HCT116 (cell line): ENCODE results near the gene ART1. TPM values are rescaled to one million over a fixed set of nuclear protein-coding genes. Genes with fewer than 3 reads are reported as not detected.

Source experiments
- ATAC-seq: fragments of 200-7000 bp; cut with Tn5 transposase; 2 replicates; pipeline ENCODE4 v1.9.1; 2020; ENCODE audit warnings: mild to moderate bottlenecking, moderate library complexity
- BruUV-seq: library from RNA; stranded (reverse); fragments of 400-500 nt; replicated peaks from 2 replicates; lab custom pipeline; 2021; lab: Mats Ljungman, UMichigan
- CTCF ChIA-PET: fragments of 300-600 bp; sonication (Branson Sonifier 250); formaldehyde crosslinking; loops from one replicate; lab custom pipeline; 2021; ENCODE audit warnings: antibody characterized with exemption; lab: Charles Lee
- POLR2A ChIA-PET: fragments of 300-600, 350-600 bp; sonication (Branson Sonifier 250); formaldehyde crosslinking; loops from one replicate; lab custom pipeline; 2021; ENCODE audit warnings: antibody characterized with exemption; lab: Charles Lee
- RAD21 ChIA-PET, 2 experiments: fragments of 300-600 bp; sonication (Branson Sonifier 250); formaldehyde crosslinking; loops; one replicate each; lab custom pipeline; 2023; ENCODE audit warnings: low total read pairs in 2 of 2; ENCODE audit not compliant: uncharacterized antibody in 2 of 2, unreplicated experiment in 2 of 2, low non-redundant PET in 1 of 2; lab: Charles Lee
- DNase-seq: peaks from one replicate; pipeline ENCODE4 v3.0.0-alpha.2; 2010; ENCODE audit warnings: low read depth, low spot score
- H2AFZ ChIP-seq: fragments of 200-600 bp; shearing (Covaris generic), sonication (generic); 2 replicates; pipeline ENCODE4 v1.6.1; 2017; ENCODE audit warnings: low read depth, mixed run types, mixed read lengths, antibody characterized with exemption, low read length; ENCODE audit not compliant: poor library complexity, severe bottlenecking
- H3K27ac ChIP-seq: 2 replicates; pipeline ENCODE4 v1.5.1; 2012; ENCODE audit warnings: low read depth, low read length
- H3K27me3 ChIP-seq: fragments of 200-600 bp; sonication (generic); 2 replicates; pipeline ENCODE4 v1.6.1; 2016; ENCODE audit warnings: mixed run types, low read length, mixed read lengths; ENCODE audit not compliant: insufficient read depth
- H3K36me3 ChIP-seq, 2 experiments: fragments of 200-500 bp in 1 of 2; fragments of 200-600 bp in 1 of 2; sonication (Bioruptor generic) in 1 of 2; sonication (generic) in 1 of 2; 2 replicates each; pipeline versions ENCODE4 v1.5.1 to v1.6.1; 2014 to 2016; ENCODE audit warnings: low read length in 2 of 2, inconsistent platforms in 1 of 2, mixed read lengths in 1 of 2, mixed run types in 1 of 2; ENCODE audit not compliant: insufficient read depth in 2 of 2, control insufficient read depth in 1 of 2
- H3K4me1 ChIP-seq, 2 experiments: fragments of 200-600 bp in 1 of 2; sonication (generic) in 1 of 2; 2 replicates each; pipeline versions ENCODE4 v1.5.1 to v1.6.1; 2012 to 2017; ENCODE audit warnings: low read length in 2 of 2, inconsistent platforms in 1 of 2, mild to moderate bottlenecking in 1 of 2, mixed read lengths in 1 of 2, mixed run types in 1 of 2, moderate library complexity in 1 of 2; ENCODE audit not compliant: insufficient read depth in 2 of 2, control insufficient read depth in 1 of 2
- H3K4me2 ChIP-seq: fragments of 200-600 bp; sonication (generic); 2 replicates; pipeline ENCODE4 v1.6.1; 2017; ENCODE audit warnings: mixed run types, low read length, mixed read lengths
- H3K4me3 ChIP-seq, 2 experiments: fragments of 200-600 bp in 1 of 2; sonication (generic) in 1 of 2; replicated peaks in 1 of 2; 2 replicates each; pipeline ENCODE4 v1.5.1; 2011 to 2016; ENCODE audit warnings: low read length in 2 of 2, control low read depth in 1 of 2, low read depth in 1 of 2, mild to moderate bottlenecking in 1 of 2, mixed read lengths in 1 of 2, mixed run types in 1 of 2
- H3K79me2 ChIP-seq: fragments of 200-600 bp; sonication (generic); 2 replicates; pipeline ENCODE4 v1.6.1; 2017; ENCODE audit warnings: mild to moderate bottlenecking, mixed run types, low read length, moderate library complexity, mixed read lengths; ENCODE audit not compliant: insufficient read depth
- H3K9ac ChIP-seq: fragments of 200-600 bp; sonication (generic); 2 replicates; pipeline ENCODE4 v1.6.1; 2016; ENCODE audit warnings: low read length, mixed read lengths
- H3K9me2 ChIP-seq: fragments of 200-600 bp; sonication (generic), shearing (Covaris generic); 2 replicates; pipeline ENCODE4 v1.6.1; 2017; ENCODE audit warnings: mixed run types, mild to moderate bottlenecking, moderate library complexity; ENCODE audit not compliant: insufficient read depth
- H3K9me3 ChIP-seq, 2 experiments: fragments of 200-500 bp in 1 of 2; fragments of 200-600 bp in 1 of 2; sonication (Bioruptor generic) in 1 of 2; sonication (generic) in 1 of 2; 2 replicates each; pipeline ENCODE4 v1.6.1; 2014 to 2017; ENCODE audit warnings: low read length in 2 of 2, mixed read lengths in 2 of 2, inconsistent platforms in 1 of 2, low read depth in 1 of 2, mild to moderate bottlenecking in 1 of 2, mixed run types in 1 of 2, moderate library complexity in 1 of 2; ENCODE audit not compliant: control insufficient read depth in 1 of 2, insufficient read depth in 1 of 2
- H4K20me1 ChIP-seq: fragments of 200-600 bp; sonication (generic), shearing (Covaris generic); 2 replicates; pipeline ENCODE4 v1.6.1; 2017; ENCODE audit warnings: mixed run types, mild to moderate bottlenecking, moderate library complexity; ENCODE audit not compliant: insufficient read depth
- ATF3 ChIP-seq: IDR thresholded peaks from 2 replicates; pipeline ENCODE4 v1.6.1; 2012
- EGR1 ChIP-seq: IDR thresholded peaks from 2 replicates; pipeline ENCODE4 v1.6.1; 2012; ENCODE audit warnings: low read depth
- EZH2 ChIP-seq: fragments of 200-600 bp; sonication (generic); IDR thresholded peaks from 2 replicates; pipeline ENCODE4 v1.6.1; 2017; ENCODE audit warnings: antibody characterized with exemption, mixed run types
- FOSL1 ChIP-seq: IDR thresholded peaks from 2 replicates; pipeline ENCODE4 v1.6.1; 2012; ENCODE audit warnings: low read depth
- JUND ChIP-seq: IDR thresholded peaks from 2 replicates; pipeline ENCODE4 v1.6.1; 2012
- POLR2A ChIP-seq: IDR thresholded peaks from 2 replicates; pipeline ENCODE4 v1.7.0; 2011; ENCODE audit warnings: borderline replicate concordance; ENCODE audit not compliant: insufficient read depth, insufficient read length; ENCODE audit errors: extremely low read depth
- RAD21 ChIP-seq: IDR thresholded peaks from 2 replicates; pipeline ENCODE4 v1.6.1; 2012; ENCODE audit warnings: low read depth, mild to moderate bottlenecking
- SIN3A ChIP-seq: IDR thresholded peaks from 2 replicates; pipeline ENCODE4 v1.6.1; 2012; ENCODE audit warnings: low read depth
- SP1 ChIP-seq: IDR thresholded peaks from 2 replicates; pipeline ENCODE4 v1.6.1; 2012; ENCODE audit warnings: low read depth
- SRF ChIP-seq: IDR thresholded peaks from 2 replicates; pipeline ENCODE4 v1.6.1; 2012; ENCODE audit warnings: low read depth
- YY1 ChIP-seq: IDR thresholded peaks from 2 replicates; pipeline ENCODE4 v1.6.1; 2011; ENCODE audit warnings: low read length, low read depth, moderate library complexity, mild to moderate bottlenecking; ENCODE audit not compliant: insufficient replicate concordance; ENCODE audit errors: extremely low read depth
- ZNF274 ChIP-seq: fragments of 200-500 bp; sonication (Bioruptor generic); IDR thresholded peaks from 2 replicates; pipeline ENCODE4 v1.6.1; 2014; ENCODE audit warnings: mild to moderate bottlenecking, low read depth, low read length, inconsistent platforms
- intact Hi-C: fragments of 100-400 bp; cut with micrococcal nuclease; formaldehyde crosslinking; loops from 2 replicates; pipeline ENCODE4 v1.10.0; 2022
- total RNA-seq: library from RNA; stranded (reverse); gene quantifications from one replicate; pipeline ENCODE4 v1.2.1, GENCODE V29; 2021; ENCODE audit not compliant: unreplicated experiment
- TF ChIP-seq, protein P1 (sequence below): IDR thresholded peaks from 2 replicates; pipeline ENCODE4 v1.6.1; 2012
- TF ChIP-seq, protein P2 (sequence below), 3 experiments: fragments of 200-600 bp in 1 of 3; sonication (generic) in 1 of 3; IDR thresholded peaks in 2 of 3; conservative IDR thresholded peaks in 1 of 3; 2 replicates each; pipeline ENCODE4 v1.5.1; 2012 to 2017; ENCODE audit warnings: low read depth in 2 of 3, low read length in 2 of 3, antibody characterized with exemption in 1 of 3, borderline replicate concordance in 1 of 3, control low read depth in 1 of 3, mild to moderate bottlenecking in 1 of 3, mixed read lengths in 1 of 3, mixed run types in 1 of 3, moderate library complexity in 1 of 3; ENCODE audit not compliant: insufficient read depth in 1 of 3

Gene ART1
- total RNA-seq, 1 experiment from 2014 or later = not detected

GRCh38 chr11:3658252-3658651 lies 13.3 kb downstream of the ART1 start:
- TF ChIP-seq FOSL1 (no peak), RAD21 (no peak), SRF (no peak), EGR1 (no peak), EZH2 (no peak), YY1 (no peak), ATF3 (no peak), POLR2A (no peak), JUND (no peak), SIN3A (no peak), ZNF274 (no peak), SP1 (no peak)
- TF ChIP-seq, protein P1, sequence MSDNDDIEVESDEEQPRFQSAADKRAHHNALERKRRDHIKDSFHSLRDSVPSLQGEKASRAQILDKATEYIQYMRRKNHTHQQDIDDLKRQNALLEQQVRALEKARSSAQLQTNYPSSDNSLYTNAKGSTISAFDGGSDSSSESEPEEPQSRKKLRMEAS = no peak
- TF ChIP-seq, protein P2, sequence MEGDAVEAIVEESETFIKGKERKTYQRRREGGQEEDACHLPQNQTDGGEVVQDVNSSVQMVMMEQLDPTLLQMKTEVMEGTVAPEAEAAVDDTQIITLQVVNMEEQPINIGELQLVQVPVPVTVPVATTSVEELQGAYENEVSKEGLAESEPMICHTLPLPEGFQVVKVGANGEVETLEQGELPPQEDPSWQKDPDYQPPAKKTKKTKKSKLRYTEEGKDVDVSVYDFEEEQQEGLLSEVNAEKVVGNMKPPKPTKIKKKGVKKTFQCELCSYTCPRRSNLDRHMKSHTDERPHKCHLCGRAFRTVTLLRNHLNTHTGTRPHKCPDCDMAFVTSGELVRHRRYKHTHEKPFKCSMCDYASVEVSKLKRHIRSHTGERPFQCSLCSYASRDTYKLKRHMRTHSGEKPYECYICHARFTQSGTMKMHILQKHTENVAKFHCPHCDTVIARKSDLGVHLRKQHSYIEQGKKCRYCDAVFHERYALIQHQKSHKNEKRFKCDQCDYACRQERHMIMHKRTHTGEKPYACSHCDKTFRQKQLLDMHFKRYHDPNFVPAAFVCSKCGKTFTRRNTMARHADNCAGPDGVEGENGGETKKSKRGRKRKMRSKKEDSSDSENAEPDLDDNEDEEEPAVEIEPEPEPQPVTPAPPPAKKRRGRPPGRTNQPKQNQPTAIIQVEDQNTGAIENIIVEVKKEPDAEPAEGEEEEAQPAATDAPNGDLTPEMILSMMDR (IDR thresholded peaks at IDR 0.05 in 2 of 3, conservative IDR thresholded peaks at IDR 0.05 in 1 of 3; ENCODE audit: borderline replicate concordance in 1 of 3, insufficient read depth in 1 of 3, low read depth in 2 of 3, low read length in 2 of 3) = no peak
- ChIA-PET RAD21 (no interaction called here), CTCF (no interaction called here), POLR2A (no interaction called here)
- Histone ChIP-seq H3K4me3 (no peak overlapping the region), H3K36me3 (no peaks in the 10 kb centered on the region), H3K9me2 (no peaks in the 10 kb centered on the region), H3K4me2 (no peak overlapping the region), H3K79me2 (no peaks in the 10 kb centered on the region), H3K4me1 (no peaks in the 10 kb centered on the region), H4K20me1 (no peaks in the 10 kb centered on the region), H3K27me3 (peaks cover 13% of the 10 kb centered on the region; the same call in 1 of the 2 replicates), H3K9me3 (no peaks in the 10 kb centered on the region), H3K27ac (no peak overlapping the region), H2AFZ (no peak overlapping the region), H3K9ac (no peak overlapping the region)
- intact Hi-C loops = no loop called here
- ATAC-seq = no peak
- no TSS peak for BruUV-seq
- DNase-seq = no peak
